Hematopoietic multipotent progenitor cell treated with erythropoietin and hydrocortisone succinate and interleukin-3 and kit ligand, for 15 days (in vitro differentiated cells): Measurements from ENCODE around the gene CDK4.

Experiments used
- DNase-seq: peaks from one replicate; pipeline ENCODE4 v3.0.0-alpha.2; 2015; ENCODE audit warnings: low spot score

The CDK4 gene

DNA sequence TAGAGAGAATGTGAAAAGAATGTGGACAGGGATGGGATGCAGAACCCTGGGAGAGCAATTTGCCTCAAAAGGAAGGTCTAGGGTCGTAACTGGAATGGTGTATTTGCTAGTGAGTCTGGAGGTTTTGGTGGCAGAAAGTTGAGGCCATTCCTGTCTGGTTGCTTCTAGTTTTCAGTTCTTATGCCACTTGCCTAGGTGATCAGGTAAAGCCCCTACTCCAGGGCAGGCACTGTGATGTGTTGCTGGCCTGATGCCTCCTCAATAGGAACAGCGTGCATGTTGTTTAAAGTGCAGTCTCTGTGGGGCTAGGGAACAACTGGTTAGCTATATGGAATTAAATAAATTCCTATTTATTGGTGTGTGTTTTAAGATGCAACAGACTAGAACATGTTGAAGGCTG, 51.8 kb downstream of the CDK4 start:
- DNase-seq, result no peak

DNA sequence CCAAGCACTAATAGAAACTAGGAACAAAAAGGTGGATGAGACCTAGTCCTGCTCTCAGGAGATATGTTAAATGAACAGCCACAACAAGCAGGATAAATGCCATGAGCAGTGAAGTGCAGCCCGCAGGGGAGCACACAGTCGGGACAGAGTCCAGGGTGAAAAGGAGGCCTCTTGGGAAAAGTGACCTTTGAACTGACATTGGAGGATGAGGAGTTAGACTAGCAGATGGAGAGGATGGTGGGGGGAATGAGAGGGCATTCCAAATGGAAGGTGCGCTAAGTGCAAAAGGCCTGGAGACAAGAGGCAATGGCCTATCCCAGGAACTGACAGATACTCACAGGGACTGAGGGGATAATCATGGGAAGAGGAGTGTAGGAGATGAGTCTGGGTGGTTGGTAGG, 53.7 kb downstream of the CDK4 start:
- DNase-seq, result no peak
